GM18868 (cell line): ENCODE results near the gene EIF4EBP3.

Experiments
- ATAC-seq: cut with Tn5 transposase; IDR thresholded peaks from one replicate; pipeline ENCODE4 v1.9.1; 2021; ENCODE audit warnings: mild to moderate bottlenecking, moderate library complexity; ENCODE audit not compliant: unreplicated experiment

EIF4EBP3 gene

DNA sequence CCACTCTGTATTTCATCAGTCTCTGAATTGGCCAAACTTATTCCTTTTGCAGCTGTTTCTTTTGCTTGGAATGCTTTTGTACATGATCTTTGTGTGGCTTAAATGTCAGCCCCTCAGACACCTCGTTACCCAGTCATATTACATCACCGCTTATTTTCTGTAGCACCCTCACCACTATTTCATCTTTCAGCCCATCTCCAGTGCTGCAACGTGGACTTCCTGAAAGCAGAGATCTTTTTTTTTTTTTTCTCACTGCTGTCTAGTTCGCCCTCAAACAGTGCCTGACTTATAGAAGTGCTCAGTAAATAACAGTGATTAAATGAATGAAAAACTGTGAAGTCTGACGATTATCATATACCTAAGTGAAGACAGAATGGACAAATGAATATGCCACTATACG is 9.0 kb downstream of the EIF4EBP3 start:
- ATAC-seq, result no peak

DNA sequence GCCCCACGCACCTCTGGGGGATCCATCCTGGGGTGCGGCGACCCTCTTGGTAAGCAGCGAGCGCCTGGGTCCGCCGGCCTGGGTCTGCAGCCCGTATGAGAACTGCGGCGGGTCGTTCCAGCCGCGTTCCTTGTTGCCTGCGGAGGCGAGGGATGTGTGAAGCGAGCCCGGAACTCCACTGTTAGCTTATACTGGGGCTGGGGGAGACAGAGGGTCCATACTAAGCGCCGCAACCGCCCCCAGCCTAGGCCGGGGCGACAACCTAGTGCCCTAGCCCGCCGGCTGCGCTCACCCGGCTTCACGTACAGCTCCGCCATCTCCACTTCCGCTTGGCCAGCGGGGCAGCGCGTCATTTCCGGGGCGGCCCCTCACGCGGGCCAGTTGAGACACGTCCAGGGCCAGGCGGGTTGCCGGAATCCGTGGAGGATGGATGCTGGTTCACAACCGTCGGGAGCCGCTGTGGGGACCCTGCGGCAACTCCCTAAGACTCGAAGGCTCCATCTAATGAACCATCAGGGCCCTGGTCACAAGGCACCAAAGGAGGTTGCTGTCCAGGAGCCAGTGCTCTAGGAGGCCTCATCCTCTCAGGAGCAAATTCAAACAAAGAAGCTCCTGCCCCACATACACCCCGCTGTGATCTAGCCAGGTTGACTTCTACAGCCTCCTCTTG is 9.8 kb downstream of the EIF4EBP3 start, which contains the start of gene SRA1:
Gene SRA1 (minus strand): TSS at position 338 of the 670 bp plus-strand sequence. CDS start 21 bp downstream, at position 317.
- peak; percentile 96 for ATAC-seq

DNA sequence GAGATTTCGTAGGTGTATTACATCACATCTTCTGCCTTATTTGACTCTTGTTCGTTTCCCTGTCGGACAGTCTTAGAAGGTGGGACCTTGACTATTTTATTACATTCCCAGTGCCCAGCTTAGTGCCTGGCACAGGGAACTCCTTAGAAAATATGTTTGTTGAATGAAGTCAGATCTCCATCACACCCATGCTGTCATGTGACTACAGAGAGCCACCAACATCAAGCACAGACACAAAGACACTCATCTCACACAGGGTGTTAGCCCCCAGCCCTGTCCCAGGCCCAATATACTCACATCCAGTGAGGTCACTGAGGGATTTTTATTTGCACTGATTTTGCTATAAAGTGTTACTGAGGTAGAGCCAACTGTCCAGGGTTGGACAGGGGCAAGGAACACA is 10.5 kb downstream of the EIF4EBP3 start:
- no peak for ATAC-seq

DNA sequence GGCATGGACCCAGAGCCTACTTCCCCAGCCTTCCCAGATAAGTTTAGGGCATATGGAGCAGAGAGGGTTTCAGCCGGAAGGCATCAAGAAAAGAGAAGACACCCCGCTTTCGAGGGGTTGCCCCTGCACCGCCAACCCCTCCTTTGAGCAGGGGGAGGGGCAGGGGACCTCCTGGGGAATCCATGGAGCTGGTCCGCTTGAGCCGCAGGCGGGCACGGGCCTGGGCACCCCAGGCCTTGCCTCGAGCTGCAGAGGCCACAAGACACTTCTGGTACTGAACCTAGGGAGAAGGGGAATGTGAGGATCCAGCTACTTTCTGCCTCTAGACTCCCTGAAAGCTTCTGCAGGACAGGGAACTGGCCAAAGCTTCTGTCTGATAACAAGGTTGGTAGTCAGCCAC is 11.1 kb downstream of the EIF4EBP3 start:
- no peak for ATAC-seq

DNA sequence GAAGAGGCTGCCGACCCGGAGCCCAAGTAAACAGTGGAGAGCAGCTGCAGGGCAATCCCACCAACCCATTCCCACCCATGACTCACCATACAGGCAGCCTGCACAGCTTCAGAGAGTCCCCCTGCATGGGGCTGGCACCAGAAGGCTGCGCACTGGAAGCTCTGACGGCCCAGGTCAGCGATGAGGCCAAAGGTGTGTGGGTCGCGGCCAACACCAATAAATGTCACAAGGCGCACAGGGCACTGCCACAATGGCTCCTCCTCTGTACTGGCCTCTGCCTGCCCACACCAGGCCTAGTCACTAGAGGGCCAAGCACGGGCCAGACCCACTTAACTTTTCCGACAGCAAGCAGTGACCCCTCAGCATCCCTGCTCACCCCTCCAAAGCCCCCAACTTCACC is 12.8 kb downstream of the EIF4EBP3 start:
- ATAC-seq, result no peak

DNA sequence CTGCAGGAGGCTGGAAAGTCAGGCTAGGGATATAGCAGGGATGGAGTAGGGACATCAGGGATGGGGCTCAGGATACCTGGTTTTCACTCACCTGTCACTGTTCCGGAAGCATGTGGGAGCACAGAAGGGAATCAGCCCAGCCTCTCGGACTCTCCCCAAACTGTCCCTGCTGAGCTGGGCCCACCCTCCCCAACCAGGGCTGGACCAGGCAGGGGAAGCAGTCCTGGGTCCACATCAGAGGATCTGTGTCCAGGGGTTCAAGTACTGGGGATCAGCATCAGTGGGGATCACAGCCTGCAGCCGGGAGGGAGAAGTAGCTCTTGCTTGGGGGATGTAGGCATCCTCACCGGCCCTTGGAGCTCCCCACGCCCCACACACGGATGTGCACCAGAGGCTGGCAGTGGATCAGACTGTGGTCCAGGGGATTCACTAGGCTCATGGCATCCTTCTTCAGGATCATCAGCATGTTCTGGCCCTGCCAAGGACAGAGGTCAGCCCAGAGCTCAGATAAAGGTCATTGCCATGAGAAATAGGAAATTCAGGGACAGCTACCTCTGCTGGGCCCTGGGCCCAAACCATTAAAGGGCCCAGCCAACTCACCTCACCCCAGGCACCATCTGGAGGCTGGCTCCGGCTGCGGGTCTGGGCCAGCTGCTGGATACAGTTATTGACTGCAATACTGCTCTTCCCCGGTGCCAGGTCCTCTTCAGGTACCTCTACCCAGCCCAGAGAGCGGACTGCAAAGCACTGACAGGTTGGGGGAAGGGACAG is 14.5 kb downstream of the EIF4EBP3 start:
- no peak for ATAC-seq

DNA sequence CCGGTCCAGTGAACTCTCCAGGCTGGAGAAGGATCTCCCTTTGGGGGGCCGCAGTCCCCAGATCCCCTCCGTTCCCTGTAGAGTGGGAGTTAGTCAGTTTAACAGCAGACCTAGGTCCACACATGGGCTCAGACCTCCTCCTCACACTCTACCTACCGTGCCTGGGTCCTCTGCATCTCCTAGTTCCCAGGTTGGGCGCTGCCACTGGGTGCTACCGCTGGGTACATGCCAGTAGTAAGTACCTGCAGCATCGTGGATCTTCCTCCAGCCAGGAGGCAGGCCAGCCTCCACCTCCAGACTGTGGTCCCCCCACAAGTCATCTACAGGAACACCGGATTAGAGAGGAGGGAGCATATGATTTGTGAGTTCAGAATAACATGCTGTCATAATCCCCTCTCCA is 16.1 kb downstream of the EIF4EBP3 start:
- ATAC-seq, result no peak

DNA sequence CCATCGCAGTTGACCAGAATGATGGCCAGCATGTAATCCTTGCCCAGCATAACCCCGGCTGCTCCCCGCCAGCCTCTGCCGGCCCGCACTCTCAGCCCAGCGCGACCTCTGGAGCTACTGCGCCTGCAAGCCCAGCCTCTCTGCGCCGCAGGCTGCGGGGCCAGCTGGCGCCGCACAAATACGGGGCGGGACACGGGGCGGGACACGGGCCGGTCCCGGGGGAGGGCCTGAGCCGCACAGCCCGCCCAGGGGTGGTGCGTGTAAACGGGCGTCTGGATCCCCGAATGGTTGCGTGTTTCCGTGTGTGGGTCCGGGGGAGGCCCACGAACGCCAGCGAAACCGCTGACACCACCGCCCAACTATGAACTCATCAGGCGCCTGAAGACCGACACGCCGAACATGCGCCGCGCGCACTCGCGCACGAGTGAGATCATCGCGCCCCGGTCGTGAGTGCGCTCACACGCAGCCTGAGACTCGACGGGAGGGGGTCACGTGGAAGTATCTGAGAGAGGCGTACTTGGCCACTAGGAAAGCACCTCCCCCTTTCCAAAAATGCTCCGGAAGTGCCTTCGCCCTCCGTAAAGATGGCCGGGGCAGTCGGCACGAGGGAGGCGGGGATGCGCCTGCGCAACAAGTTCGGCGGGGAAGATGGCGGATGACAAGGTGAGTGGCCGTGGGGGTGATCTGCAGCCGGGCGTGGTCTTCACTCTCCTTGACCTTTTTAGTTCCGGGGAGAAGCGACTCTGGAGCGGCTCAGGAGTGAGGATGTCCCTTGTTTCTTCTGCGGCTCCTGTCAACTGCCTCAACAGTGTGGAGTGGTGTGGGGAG is 16.9 kb downstream of the EIF4EBP3 start, which contains the start of the genes APBB3 and SLC35A4:
Gene APBB3 (minus strand): TSS at position 403 of the 828 bp plus-strand sequence. CDS start 353 bp downstream, at position 50.
Gene SLC35A4 (plus strand): TSS at position 633 of the 828 bp plus-strand sequence. CDS start 2,342 bp downstream, outside the sequence.
- ATAC-seq, result peak; percentile 87

DNA sequence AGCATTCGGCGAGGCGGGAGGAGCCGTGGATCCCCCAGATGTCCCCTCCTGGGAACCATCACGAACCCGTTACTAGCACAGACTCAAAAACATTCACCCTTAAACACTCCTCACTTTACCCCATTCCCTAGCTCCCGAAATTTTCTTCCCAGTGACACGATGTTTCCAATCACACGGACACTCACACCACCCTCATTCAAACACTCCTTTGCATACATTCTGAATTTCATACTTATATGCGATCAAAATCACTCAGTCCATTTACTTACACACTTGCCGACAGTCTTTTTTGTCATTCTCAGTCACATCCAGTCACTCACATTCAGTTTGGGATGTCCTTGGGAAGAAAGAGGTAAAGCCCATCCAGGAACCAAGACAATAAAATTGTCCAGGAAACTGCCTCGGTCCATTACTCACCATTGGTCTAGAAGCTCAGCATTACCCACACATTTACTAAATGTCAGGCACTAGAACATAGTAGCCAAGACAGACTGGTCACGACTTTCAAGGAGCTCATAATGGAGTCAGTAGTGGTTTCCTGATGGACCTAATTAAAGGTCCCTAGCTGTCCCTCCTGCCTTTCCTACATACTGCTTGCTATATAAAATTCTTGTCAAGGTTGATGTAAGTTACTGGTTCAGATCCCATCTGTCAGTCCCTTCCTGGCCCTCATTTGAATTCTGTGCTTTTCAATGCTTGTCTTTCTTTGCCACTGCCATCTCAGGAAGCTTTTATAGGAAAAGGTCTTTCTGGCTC is 17.7 kb downstream of the EIF4EBP3 start:
- peak; percentile 0 for ATAC-seq

DNA sequence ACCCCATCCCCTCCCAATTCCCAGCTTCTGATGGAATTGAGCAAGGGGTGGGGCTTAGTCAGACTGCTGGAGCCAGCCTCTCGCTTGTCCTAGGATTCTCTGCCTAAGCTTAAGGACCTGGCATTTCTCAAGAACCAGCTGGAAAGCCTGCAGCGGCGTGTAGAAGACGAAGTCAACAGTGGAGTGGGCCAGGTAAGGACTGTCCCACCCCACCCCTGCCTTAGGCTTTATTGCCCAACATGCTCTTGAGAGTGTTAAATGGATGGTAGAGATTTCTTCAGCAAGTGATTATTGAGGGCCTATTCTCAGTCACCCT is 18.3 kb downstream of the EIF4EBP3 start:
- no peak for ATAC-seq

DNA sequence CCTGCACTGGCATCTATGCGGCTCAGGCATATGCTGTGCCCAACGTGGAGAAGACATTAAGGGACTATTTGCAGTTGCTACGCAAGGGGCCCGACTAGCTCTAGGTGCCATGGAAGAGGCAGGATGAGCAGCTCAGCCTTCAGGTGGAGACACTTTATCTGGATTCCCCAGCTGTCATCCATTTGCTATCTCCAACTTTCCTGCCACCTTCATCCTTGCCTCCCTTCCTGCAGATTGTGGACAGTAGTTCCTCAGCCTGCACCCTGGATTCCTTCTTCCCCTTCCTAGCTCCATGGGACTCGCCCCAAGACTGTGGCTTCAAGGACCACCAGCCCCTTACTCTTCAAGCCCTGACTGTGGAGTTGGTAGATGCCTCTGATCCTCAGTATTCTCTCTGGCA is 19.2 kb downstream of the EIF4EBP3 start:
- ATAC-seq, result no peak

DNA sequence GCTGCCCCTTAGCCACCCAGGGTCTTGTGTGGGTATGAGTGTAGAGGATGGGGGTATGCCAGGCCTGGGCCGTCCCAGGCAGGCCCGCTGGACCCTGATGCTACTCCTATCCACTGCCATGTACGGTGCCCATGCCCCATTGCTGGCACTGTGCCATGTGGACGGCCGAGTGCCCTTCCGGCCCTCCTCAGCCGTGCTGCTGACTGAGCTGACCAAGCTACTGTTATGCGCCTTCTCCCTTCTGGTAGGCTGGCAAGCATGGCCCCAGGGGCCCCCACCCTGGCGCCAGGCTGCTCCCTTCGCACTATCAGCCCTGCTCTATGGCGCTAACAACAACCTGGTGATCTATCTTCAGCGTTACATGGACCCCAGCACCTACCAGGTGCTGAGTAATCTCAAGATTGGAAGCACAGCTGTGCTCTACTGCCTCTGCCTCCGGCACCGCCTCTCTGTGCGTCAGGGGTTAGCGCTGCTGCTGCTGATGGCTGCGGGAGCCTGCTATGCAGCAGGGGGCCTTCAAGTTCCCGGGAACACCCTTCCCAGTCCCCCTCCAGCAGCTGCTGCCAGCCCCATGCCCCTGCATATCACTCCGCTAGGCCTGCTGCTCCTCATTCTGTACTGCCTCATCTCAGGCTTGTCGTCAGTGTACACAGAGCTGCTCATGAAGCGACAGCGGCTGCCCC is 19.8 kb downstream of the EIF4EBP3 start:
- no peak for ATAC-seq

DNA sequence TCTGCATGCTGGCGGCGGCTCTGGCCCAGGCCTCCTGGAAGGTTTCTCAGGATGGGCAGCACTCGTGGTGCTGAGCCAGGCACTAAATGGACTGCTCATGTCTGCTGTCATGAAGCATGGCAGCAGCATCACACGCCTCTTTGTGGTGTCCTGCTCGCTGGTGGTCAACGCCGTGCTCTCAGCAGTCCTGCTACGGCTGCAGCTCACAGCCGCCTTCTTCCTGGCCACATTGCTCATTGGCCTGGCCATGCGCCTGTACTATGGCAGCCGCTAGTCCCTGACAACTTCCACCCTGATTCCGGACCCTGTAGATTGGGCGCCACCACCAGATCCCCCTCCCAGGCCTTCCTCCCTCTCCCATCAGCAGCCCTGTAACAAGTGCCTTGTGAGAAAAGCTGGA is 20.4 kb downstream of the EIF4EBP3 start:
- no peak for ATAC-seq

DNA sequence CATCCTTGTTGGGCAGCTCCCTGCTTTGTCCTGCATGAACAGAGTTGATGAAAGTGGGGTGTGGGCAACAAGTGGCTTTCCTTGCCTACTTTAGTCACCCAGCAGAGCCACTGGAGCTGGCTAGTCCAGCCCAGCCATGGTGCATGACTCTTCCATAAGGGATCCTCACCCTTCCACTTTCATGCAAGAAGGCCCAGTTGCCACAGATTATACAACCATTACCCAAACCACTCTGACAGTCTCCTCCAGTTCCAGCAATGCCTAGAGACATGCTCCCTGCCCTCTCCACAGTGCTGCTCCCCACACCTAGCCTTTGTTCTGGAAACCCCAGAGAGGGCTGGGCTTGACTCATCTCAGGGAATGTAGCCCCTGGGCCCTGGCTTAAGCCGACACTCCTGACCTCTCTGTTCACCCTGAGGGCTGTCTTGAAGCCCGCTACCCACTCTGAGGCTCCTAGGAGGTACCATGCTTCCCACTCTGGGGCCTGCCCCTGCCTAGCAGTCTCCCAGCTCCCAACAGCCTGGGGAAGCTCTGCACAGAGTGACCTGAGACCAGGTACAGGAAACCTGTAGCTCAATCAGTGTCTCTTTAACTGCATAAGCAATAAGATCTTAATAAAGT is 21.1 kb downstream of the EIF4EBP3 start:
- no peak for ATAC-seq

DNA sequence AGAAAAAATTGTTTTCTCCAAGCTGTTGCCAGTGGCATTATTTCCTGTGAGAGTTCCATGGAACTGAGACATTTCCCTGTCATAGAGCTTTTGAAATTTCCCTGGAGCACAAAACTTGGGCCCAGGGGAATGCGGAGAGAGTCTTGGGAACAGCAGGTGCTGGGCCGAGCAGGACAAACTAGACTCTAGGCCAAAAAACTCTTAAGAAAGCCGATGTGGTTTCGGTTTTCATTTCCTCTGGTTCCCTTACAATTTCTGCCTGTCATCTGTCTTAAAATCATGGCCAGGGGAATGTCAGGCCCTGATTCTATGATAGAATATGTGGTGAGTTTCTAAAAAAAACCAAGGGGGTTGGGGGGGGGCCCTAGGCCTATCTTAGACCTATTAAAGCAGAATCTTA is 21.7 kb downstream of the EIF4EBP3 start:
- ATAC-seq, result peak; percentile 26

DNA sequence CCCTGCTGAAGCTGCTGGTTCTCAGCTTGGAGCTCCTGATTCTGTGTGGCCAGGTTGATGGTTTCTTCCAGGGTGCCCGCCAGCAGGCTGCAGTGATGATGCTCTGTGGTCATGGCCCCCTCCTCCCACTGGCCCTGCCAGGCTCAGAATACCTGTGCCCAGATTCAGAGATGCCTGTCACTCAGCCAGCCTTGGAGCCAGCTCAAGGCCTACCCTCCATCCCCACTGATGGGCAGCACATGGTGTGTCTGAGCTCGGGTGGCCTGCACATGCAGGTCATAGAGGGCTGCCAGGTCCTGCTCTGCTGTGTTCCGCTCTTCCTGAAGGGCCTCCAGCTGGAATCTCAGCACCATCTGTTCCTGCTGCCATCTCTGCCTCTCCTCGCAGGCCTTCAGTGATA is 22.6 kb downstream of the EIF4EBP3 start:
- ATAC-seq, result no peak

DNA sequence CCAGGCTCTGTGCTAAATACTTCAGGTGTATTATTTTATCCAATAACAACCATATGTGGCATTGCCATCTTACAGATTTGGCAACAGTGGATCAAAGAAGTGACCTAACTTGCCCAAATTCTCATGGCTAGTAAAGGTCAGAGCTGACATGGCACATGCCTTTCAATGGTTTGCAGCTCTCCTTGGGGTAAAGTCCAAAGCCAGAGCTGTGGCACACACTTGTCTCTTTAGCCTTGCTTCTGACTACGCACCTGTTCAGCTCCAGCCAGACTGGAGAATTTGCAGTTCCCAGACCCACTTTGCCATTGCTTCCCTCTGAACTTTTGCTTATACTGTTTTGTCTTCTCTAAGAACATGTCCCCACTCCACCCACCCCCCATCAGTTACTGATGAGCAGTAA is 23.0 kb downstream of the EIF4EBP3 start:
- ATAC-seq, result no peak

DNA sequence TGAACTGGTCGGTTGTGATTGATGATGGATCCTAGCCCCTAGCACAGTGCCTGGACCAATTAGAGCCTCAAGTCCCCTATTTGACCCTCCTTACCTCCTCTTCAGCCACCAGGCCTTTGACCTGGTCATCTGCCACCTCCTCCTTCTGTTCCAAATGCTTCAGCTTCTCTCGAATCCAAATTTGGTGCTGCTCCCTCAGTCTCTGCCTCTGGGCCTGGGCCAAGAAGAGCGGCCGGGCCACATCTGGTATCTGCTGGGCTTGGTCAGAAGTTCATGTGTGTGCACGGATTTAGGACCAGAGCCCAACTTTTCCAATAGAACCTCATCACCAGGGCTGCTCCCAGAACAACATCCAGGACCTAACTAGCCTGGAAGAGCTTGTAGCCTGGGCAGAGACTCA is 23.6 kb downstream of the EIF4EBP3 start:
- ATAC-seq, result no peak

DNA sequence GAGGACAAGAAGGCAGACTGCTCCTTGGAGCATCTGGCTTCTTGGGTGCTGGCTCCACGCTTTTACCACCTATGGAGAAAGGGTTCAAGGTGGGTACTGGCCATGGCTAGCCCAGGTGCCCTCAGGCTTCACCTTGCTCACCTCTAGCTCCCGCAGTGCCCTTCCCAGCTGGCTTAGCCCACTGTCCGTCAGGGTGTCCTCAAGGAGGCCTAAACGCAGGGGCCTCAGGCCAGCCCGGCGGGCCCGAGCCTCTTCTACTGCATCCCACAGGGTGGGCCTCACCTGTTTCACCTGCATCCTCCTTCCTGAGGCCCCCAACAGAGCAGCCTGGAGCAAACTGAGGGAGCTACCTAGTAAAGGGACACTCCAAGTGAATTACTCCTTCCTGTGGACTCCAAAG is 26.2 kb downstream of the EIF4EBP3 start:
- ATAC-seq, result no peak

DNA sequence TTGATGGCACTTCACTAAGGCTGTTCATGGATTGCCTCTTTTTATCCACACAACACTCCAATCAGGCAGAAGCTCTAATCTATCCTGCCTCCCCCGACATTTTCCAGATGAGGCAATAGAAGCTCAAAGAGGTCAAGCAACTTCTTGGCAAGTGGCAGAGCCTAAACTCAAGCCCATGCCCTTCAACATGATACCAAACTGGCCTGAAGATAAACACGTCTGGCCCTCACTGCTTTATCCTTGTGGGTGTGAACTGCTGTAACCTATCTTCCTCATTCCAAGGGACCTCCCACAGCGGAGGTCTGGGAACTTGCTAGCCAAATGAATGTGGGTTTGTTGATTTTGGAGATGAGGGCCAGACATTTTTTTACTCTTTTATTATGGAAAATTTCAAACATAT is 26.7 kb downstream of the EIF4EBP3 start:
- no peak for ATAC-seq
